ENCODE results near the gene TNFSF11.

DNA sequence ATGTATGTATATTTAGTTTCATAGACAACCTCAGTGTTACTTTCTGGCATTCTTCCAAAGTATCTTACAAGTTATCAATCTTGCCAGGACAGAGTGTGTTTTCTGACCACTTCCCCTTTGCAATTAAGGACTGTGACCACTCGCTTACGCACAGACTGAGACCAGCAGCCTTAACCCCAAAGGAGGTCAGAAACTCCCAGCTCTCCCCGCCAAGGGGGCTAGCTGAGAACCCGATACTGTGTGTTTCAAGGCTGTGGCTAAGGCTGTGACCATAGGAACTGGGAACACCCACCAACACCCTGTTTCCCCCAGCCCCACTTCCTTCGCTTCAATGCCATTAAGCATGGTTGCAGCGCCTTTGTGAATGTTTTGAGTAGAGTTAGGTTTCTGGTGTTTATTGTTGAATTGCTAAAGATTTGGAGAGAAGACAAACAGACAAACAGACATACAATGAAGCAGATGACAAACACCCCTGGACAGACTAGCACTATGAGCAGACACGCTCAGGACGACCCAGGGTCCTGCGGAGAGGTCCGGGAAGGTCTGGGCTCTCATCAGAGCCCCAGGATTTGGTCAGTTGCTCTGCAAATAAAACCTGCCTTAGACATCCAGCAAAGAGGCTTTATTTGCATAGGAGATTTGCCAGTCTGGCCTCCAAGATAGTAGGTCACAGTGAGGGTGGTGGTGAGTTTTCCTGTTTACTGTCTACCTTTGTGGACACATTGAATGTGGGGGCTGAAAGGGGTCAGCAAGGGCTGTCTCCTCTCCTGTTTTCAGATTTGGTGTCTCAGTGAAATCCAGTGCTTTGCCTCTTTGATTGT lies 25.0 kb upstream of the TNFSF11 start:
- no peak for TF ChIP-seq POLR2A (IDR thresholded peaks at IDR 0.05)
- TF ChIP-seq, protein P1, sequence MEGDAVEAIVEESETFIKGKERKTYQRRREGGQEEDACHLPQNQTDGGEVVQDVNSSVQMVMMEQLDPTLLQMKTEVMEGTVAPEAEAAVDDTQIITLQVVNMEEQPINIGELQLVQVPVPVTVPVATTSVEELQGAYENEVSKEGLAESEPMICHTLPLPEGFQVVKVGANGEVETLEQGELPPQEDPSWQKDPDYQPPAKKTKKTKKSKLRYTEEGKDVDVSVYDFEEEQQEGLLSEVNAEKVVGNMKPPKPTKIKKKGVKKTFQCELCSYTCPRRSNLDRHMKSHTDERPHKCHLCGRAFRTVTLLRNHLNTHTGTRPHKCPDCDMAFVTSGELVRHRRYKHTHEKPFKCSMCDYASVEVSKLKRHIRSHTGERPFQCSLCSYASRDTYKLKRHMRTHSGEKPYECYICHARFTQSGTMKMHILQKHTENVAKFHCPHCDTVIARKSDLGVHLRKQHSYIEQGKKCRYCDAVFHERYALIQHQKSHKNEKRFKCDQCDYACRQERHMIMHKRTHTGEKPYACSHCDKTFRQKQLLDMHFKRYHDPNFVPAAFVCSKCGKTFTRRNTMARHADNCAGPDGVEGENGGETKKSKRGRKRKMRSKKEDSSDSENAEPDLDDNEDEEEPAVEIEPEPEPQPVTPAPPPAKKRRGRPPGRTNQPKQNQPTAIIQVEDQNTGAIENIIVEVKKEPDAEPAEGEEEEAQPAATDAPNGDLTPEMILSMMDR (IDR thresholded peaks at IDR 0.05), result no peak
